SKM-1 (cell line): ENCODE results near the gene TTC23L.
A peak's percentile ranks its signal among the peaks of the same experiment; 100 is the strongest.

Source experiments
- DNase-seq: peaks from one replicate; lab custom pipeline; 2025; ENCODE audit not compliant: unreplicated experiment; lab: John Stamatoyannopoulos, UW

Gene TTC23L

GRCh38 chr5:34868791-34869190, 29.8 kb downstream of the TTC23L start:
- no peak for DNase-seq

- DNase-seq = no peak
These were observed 30.3 kb downstream of the TTC23L start for GRCh38 chr5:34869256-34869655.

- DNase-seq = no peak
These were observed 31.4 kb downstream of the TTC23L start for GRCh38 chr5:34870382-34870781.

GRCh38 chr5:34876275-34876674, 37.3 kb downstream of the TTC23L start:
- DNase-seq = no peak

GRCh38 chr5:34881246-34881645, 42.3 kb downstream of the TTC23L start:
- no peak for DNase-seq

GRCh38 chr5:34886392-34887119, 47.6 kb downstream of the TTC23L start:
- DNase-seq = no peak

GRCh38 chr5:34889394-34889793, 50.4 kb downstream of the TTC23L start:
- DNase-seq = no peak

GRCh38 chr5:34891981-34892380, 53.0 kb downstream of the TTC23L start:
- DNase-seq = no peak

- DNase-seq = no peak
These were observed 53.5 kb downstream of the TTC23L start for GRCh38 chr5:34892414-34892813.

- no peak for DNase-seq
These were observed 55.8 kb downstream of the TTC23L start for GRCh38 chr5:34894716-34895115.

GRCh38 chr5:34895641-34896419, 56.9 kb downstream of the TTC23L start:
- no peak for DNase-seq

GRCh38 chr5:34897646-34898045, 58.7 kb downstream of the TTC23L start:
- DNase-seq = no peak

GRCh38 chr5:34898258-34898895, 59.4 kb downstream of the TTC23L start:
- DNase-seq = peak; percentile 42

GRCh38 chr5:34899066-34899465, 60.1 kb downstream of the TTC23L start:
- no peak for DNase-seq

- DNase-seq = no peak
These were observed 61.7 kb downstream of the TTC23L start for GRCh38 chr5:34900652-34901051.

- DNase-seq = no peak
These were observed 64.3 kb downstream of the TTC23L start for GRCh38 chr5:34903260-34903659.

- no peak for DNase-seq
These were observed 66.6 kb downstream of the TTC23L start for GRCh38 chr5:34905564-34905963.

- DNase-seq = no peak
These were observed 74.1 kb downstream of the TTC23L start for GRCh38 chr5:34913072-34913471.

GRCh38 chr5:34914671-34915138, 75.7 kb downstream of the TTC23L start:
- no peak for DNase-seq

GRCh38 chr5:34915139-34915855, 76.3 kb downstream of the TTC23L start, which contains the start of the genes BRIX1 and RAD1:
BRIX1 (plus strand) TSS chr5:34915711; CDS start chr5:34915739, 28 bp downstream.
RAD1 (minus strand) TSS chr5:34915504; CDS start chr5:34914892, 612 bp downstream.
- peak; percentile 97 for DNase-seq

- DNase-seq = no peak
These were observed 76.9 kb downstream of the TTC23L start for GRCh38 chr5:34915856-34916192.
